A549 (cell line): Measurements from ENCODE around the gene FHIP1B.

Experiments used
- EP300 ChIP-seq, 2 experiments: fragments of >200 bp; sonication (Bioruptor Twin); formaldehyde crosslinking; IDR thresholded peaks; 2 replicates in 1 of 2; 3 replicates in 1 of 2; pipeline ENCODE4 v1.6.1; 2016 to 2017
- POLR2A ChIP-seq: IDR thresholded peaks from 2 replicates; pipeline ENCODE4 v1.6.1; 2012; ENCODE audit warnings: mild to moderate bottlenecking, low read length
- RARB ChIP-seq: fragments of 250-450 bp; sonication (Bioruptor Pico); IDR thresholded peaks from 2 replicates; pipeline ENCODE4 v1.8.0; 2021; ENCODE audit warnings: mild to moderate bottlenecking, moderate library complexity
- TF ChIP-seq, protein P1 (sequence below): fragments of >200 bp; sonication (Bioruptor Twin); formaldehyde crosslinking; IDR thresholded peaks from 3 replicates; pipeline ENCODE4 v1.5.1; 2016

DNA sequence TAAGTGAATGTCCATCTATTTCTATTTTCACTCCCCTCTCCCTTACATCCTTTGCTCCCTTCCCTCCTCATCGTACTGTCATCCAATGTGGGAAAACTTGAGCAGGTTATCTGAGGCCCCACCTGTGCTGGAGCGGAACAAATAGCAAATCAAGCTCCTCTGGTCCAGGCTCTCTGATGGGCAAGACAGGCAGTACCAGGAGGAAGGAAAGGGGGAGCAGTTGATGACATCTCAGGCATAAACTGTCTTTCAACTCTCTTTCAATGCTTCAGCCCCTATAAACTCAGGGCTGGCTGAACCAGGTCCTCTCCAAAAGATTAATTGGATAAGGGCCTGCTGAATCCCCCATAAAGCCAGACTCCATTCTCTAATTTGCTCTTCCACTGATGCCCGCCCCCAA, 23.7 kb upstream of the FHIP1B start:
- TF ChIP-seq, protein P1, sequence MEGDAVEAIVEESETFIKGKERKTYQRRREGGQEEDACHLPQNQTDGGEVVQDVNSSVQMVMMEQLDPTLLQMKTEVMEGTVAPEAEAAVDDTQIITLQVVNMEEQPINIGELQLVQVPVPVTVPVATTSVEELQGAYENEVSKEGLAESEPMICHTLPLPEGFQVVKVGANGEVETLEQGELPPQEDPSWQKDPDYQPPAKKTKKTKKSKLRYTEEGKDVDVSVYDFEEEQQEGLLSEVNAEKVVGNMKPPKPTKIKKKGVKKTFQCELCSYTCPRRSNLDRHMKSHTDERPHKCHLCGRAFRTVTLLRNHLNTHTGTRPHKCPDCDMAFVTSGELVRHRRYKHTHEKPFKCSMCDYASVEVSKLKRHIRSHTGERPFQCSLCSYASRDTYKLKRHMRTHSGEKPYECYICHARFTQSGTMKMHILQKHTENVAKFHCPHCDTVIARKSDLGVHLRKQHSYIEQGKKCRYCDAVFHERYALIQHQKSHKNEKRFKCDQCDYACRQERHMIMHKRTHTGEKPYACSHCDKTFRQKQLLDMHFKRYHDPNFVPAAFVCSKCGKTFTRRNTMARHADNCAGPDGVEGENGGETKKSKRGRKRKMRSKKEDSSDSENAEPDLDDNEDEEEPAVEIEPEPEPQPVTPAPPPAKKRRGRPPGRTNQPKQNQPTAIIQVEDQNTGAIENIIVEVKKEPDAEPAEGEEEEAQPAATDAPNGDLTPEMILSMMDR, result no peak
- TF ChIP-seq POLR2A (no peak), RARB (CRISPR knock-in tag) (no peak), EP300 (IDR thresholded peaks at IDR 0.05) (no peak)
